ENCODE data around the gene PDE4A.

Gene PDE4A

DNA sequence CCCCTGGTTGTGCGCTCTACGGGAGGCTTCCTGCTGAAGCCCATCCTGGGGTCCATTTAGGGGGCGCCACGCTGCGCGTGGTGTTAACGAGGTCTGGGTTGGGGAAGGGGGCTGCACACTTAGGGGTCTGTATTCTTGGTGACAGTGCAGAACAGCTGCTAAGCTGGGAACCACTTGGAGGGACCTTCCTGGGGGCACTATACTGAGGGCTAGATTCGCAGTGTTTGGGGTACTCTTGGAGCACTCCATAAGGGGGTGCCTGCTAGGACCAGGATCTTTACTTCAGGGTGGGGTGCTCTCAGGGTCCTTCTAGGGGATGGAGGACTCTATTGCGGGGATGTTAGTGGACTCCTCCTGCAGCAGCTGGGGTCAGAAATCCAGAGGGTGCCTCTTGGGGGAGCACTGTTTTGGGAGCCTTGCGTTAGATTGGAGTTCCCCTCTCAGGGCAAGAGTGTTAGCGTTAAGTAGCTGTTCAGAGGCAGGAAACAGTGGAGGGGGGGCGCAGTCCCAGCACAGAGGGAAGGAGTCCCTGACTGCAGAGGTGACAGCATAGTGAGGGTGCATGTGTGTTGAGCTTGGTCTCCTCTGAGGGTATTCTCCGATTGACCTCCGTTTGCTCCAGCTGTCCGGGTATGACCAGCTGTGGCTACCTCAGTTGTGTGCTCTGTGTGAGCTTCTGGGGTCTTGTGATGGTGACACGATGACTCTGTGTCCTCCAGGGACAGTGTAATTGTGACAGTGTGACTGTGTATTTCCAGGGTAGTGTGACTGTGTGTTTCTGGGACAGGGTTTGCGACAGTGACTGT lies 1.1 kb downstream of the PDE4A start:
- no peak for TF ChIP-seq ZFX (IDR thresholded peaks at IDR 0.05; ENCODE audit: borderline replicate concordance)
- peak; percentile 58 for TF ChIP-seq CTCF (IDR thresholded peaks at IDR 0.05)
- peak overlapping the region; percentile 89 for H3K27ac ChIP-seq

GRCh38 chr19:10422046-10422461 lies 1.7 kb downstream of the PDE4A start:
- H3K27ac ChIP-seq, result no peak overlapping the region
- TF ChIP-seq CTCF (IDR thresholded peaks at IDR 0.05) (no peak), ZFX (IDR thresholded peaks at IDR 0.05; ENCODE audit: borderline replicate concordance) (no peak)

- no peak overlapping the region for H3K27ac ChIP-seq
- TF ChIP-seq ZFX (IDR thresholded peaks at IDR 0.05; ENCODE audit: borderline replicate concordance), result no peak
- TF ChIP-seq CTCF (IDR thresholded peaks at IDR 0.05), result no peak
Observed at GRCh38 chr19:10422846-10423245, 2.5 kb downstream of the PDE4A start.

- H3K27ac ChIP-seq, result no peak overlapping the region
- peak; percentile 98 for TF ChIP-seq CTCF (IDR thresholded peaks at IDR 0.05)
- TF ChIP-seq ZFX (IDR thresholded peaks at IDR 0.05; ENCODE audit: borderline replicate concordance), result no peak
Observed at GRCh38 chr19:10424011-10424637, 3.8 kb downstream of the PDE4A start.

- H3K27ac ChIP-seq, result no peak overlapping the region
- TF ChIP-seq CTCF (IDR thresholded peaks at IDR 0.05) (no peak), ZFX (IDR thresholded peaks at IDR 0.05; ENCODE audit: borderline replicate concordance) (no peak)
Observed at GRCh38 chr19:10427169-10427568, 6.8 kb downstream of the PDE4A start.

- no peak for TF ChIP-seq CTCF (IDR thresholded peaks at IDR 0.05)
- no peak for TF ChIP-seq ZFX (IDR thresholded peaks at IDR 0.05; ENCODE audit: borderline replicate concordance)
- peak overlapping the region; percentile 48 for H3K27ac ChIP-seq
Observed at GRCh38 chr19:10428996-10429381, 8.7 kb downstream of the PDE4A start.
